H1 (cell line): ENCODE data around the gene LRRC72.

Experiments
- CHD1 ChIP-seq: IDR thresholded peaks from 2 replicates; pipeline ENCODE4 v1.6.1; 2012; ENCODE audit warnings: low read depth, low read length, improper control_type of control experiment
- FOSL1 ChIP-seq: IDR thresholded peaks from 2 replicates; pipeline ENCODE4 v1.6.1; 2011; ENCODE audit warnings: mild to moderate bottlenecking, low read depth, low read length, moderate library complexity; ENCODE audit not compliant: insufficient read depth
- GTF2F1 ChIP-seq: IDR thresholded peaks from 2 replicates; pipeline ENCODE4 v1.6.1; 2012; ENCODE audit warnings: low read depth, low read length, improper control_type of control experiment, borderline replicate concordance
- MAX ChIP-seq: IDR thresholded peaks from 2 replicates; pipeline ENCODE4 v1.6.1; 2012; ENCODE audit warnings: inconsistent platforms
- SIN3A ChIP-seq, 2 experiments: IDR thresholded peaks in 1 of 2; conservative IDR thresholded peaks in 1 of 2; 2 replicates each; pipeline ENCODE4 v1.6.1; 2011 to 2012; ENCODE audit warnings: low read length in 2 of 2, improper control_type of control experiment in 1 of 2, low read depth in 1 of 2, mild to moderate bottlenecking in 1 of 2
- TAF7 ChIP-seq: optimal IDR thresholded peaks from 2 replicates; pipeline ENCODE3; 2011; ENCODE audit warnings: low read depth, mild to moderate bottlenecking, inconsistent platforms, low read length, moderate library complexity, borderline replicate concordance

GRCh38 chr7:16627236-16627635 is 100.6 kb downstream of the LRRC72 start:
- TF ChIP-seq GTF2F1 (no peak), CHD1 (no peak), TAF7 (no peak), MAX (no peak), SIN3A (conservative IDR thresholded peaks at IDR 0.05 in 1 of 2, IDR thresholded peaks at IDR 0.05 in 1 of 2; ENCODE audit: low read depth in 1 of 2, low read length in 2 of 2) (no peak), FOSL1 (no peak)
